GM18508 (cell line): ENCODE measurements around the gene NCKAP5L.
"Not testable (repeated sequence)": the region's sequence is repeated elsewhere in the genome, so short reads cannot be mapped to it uniquely, and the experiment has no call there.

ENCODE experiments used
- ATAC-seq: cut with Tn5 transposase; IDR thresholded peaks from one replicate; pipeline ENCODE4 v1.9.1; 2021; ENCODE audit warnings: moderate number of reproducible peaks; ENCODE audit not compliant: insufficient read depth, unreplicated experiment

NCKAP5L gene

DNA sequence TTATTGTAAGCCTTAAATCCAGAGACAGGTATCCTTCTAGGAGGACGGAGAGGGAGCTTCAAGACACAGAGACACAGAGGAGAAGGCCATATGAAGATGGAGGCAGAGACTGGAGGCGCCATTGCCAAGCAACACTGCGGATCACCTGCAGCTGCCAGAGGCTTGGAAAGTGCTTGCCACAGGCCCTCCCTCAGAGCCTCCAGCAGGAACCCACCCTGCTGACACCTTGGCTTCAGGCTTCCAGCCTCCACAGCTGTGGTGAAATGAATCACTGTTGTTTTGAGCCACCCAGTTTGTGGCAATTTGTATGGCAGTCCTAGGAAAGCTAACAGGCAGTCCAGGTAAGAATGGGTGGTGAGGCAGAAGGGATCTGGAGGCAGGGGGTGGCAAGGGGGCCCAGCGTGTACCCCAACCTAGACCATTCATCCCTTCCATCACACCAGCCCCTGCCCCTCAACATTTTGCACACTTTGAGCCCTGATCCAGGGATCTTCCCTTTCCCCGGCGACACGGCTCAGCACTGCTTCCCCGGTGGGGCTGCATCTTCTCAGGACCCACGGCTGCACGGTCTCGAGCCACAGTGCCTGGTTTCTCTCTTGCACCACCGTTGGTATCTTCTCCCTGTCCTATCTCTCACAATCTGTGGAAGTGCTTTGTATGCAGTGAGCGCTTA, 37.0 kb upstream of the NCKAP5L start:
- no peak for ATAC-seq

DNA sequence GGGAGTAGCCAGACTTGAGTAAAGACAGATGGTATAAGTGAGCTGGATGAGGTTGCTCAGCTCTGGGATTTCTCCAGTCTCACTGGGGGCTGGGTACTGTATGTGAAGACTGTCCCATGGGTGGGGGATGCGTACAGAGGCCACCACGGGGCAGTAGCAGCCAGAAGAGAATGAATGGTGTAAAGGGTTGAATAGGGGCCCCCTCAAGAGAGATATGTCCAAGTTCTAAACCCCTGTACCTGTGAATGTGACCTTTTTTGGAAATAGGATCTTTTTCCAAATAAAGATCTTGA, 36.5 kb upstream of the NCKAP5L start:
- ATAC-seq = no peak

DNA sequence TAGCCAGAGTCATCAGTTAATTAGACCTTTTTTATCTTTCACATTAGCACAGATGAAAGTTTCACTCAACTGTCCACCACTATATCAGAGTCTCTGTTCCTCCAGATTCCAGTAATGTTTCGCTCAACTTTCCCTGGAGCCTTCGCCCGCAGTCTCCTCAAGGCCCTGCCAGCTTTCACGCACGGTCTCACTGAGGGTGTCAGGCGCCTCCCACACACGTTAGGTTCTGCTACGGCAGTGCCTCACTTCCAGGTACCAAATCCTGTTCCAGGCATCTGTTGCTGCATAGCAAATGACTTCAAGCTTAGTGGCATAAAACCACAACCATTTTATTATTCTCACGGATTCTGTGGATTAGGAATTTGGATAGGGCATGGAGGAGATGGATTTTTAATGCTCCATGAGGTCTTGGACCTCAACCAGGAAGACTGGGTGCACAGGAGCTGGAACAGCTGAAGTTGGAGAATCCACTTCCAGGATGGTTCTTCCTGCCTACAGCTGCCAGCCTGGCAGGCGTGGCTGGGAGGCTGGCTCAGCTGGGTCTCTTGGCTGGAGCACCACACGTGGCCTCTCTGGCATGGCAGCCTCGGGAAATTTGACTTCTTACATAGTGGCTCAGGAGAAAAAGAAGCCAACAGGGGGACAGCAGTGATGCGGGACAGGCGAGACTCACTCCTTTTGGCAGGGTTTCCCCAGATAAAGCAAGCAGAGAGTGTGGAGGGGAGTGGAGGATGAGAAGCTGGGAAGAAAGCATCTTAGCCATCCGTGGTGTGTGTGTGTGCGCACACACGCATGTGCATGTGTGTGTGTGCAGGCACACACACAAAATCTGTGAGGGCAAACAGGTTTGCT, 36.0 kb upstream of the NCKAP5L start:
- ATAC-seq = no peak

DNA sequence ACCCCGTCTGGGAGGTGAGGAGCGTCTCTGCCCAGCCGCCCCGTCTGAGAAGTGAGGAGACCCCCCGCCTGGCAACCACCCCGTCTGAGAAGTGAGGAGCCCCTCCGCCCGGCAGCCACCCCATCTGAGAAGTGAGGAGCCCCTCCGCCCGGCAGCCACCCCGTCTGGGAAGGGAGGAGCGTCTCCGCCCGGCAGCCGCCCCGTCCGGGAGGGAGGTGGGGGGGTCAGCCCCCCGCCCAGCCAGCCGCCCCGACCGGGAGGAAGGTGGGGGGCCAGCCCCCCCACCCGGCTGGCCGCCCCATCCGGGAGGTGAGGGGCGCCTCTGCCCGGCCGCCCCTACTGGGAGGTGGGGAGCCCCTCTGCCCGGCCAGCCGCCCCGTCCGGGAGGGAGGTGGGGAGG, 32.7 kb upstream of the NCKAP5L start:
- not testable (repeated sequence) for ATAC-seq

DNA sequence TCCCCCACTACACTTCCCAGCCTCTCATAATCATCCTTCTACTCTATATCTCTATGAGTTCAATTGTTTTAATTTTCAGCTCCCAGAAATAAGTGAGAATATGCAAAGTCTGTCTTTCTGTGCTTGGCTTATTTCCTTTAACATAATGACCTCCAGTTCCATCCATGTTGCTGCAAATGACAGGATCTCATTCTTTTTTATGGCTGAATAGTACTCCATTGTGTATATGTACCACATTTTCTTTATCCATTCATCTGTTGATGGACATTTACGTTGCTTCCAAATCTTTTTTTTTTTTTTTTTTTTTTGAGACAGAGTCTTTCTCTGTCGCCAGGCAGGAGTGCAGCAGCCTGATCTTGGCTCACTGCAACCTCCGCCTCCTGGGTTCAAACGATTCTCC, 27.7 kb upstream of the NCKAP5L start:
- ATAC-seq = not testable (repeated sequence)

DNA sequence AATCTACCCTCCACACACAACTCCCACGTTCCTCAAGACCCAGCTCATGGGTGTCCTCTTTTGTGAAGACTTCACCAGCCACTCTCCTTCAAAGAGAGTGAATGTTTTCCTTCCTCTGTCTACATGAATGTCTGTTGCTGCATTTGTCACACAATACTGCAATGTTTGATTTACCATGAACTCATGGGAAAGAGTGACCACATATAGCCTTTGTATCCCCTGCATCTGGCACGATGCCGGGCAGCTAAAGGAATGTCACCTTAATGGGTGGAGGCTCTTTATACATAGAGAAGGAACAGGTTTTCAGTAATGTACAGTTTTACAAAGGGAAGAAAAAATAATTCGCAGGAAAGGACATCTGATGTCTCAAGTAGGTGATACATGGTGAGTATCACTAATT, 26.8 kb upstream of the NCKAP5L start:
- ATAC-seq = no peak

DNA sequence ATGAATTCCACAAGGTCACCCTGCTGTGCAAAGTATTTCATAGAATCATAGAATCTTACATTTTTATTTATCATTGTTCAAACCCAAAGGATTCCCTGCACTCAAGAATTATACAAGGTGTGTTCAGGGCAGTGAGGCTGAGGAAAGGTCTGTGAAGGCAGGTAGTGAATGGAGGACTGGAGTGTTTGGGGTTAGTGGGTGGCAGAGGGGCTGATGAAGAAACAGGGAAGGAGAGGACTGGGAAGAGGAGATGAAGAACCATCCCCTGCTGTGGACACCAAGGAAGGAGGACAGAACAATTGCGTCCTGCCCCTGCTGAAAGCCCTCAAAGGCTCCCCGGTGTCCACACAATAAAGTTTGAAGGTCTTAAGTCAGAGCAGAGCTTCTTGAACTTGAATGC, 25.5 kb upstream of the NCKAP5L start:
- no peak for ATAC-seq

DNA sequence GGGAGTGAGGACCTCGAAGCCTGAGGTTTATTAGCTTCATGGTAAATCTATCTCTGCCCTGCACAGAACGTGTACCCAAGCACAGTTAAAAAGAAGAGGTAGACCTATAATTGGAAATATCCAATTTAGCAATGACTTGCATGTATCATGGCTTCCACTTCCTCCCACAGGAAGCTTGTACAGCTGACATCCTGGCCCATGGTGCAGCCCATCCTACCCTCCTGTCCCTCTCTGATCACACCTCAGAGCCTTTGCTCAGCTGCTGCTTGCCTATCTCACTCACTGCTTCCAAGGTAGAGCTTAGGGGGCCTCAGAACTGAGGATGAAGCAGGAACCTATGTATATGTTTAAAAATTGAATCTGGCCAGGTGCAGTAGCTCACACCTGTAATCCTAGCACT, 18.9 kb upstream of the NCKAP5L start:
- ATAC-seq = no peak

DNA sequence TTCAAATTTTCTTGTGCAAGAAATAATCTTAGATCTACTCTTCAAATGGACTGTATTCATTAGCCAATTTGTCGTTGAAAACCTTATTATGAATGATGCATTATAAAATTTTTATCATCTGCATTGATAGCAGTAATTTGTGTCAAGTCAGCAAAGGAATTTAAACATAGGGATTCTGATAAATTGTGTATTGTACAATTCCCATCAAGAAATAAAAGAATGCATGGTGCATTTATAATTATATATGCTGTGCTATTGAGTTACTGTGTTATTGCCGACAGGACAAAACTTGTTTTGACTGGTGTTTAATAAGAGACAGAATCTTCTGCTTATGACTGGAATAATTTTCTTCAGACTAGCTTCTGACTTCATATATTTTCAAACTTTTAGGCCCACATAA, 17.8 kb upstream of the NCKAP5L start:
- no peak for ATAC-seq

DNA sequence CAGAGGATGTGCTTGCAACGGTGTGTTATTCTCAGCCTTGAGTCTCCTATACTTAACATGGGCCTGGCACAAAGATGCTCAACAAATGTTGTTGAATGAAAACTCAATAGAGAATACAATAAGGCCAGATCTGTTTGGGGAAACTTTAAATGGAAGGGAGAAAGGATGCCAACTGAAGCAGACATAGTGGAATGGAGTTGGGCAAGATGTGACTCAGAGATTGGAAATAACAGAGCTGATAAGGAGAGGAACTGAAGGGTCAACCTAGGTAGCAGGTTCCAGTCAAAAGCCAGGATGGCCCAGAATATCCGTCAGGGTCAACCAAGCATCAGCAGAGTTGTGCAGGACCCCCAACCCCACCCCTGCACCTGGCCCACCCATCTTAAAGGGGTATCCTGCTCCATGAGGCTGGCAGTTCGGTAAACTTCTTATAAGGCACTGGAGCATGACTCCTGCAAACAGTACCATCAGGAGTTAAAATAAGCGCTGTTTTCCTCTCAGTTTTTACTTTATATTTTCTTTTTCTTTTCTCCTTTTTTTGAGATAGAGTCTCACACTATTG, 15.7 kb upstream of the NCKAP5L start:
- no peak for ATAC-seq

DNA sequence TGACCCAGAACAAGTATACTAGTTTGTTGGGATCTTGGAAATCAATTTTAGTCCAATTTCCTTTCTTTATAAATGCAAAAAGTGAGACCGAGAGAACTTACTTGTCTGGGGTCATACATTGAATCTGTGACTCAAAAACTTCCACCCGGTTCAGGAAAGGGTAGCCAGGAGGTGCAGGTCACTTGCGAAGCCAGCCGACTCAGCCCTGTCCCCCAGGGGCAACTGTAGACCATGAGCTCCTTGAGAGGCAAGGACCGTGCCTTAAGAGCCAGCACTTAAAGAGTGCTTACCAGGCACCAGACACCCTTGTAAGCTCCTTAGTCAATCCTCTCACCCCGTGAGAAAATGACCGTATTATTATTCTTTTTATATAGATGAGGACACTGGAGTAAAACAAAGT, 15.2 kb upstream of the NCKAP5L start:
- ATAC-seq = no peak

DNA sequence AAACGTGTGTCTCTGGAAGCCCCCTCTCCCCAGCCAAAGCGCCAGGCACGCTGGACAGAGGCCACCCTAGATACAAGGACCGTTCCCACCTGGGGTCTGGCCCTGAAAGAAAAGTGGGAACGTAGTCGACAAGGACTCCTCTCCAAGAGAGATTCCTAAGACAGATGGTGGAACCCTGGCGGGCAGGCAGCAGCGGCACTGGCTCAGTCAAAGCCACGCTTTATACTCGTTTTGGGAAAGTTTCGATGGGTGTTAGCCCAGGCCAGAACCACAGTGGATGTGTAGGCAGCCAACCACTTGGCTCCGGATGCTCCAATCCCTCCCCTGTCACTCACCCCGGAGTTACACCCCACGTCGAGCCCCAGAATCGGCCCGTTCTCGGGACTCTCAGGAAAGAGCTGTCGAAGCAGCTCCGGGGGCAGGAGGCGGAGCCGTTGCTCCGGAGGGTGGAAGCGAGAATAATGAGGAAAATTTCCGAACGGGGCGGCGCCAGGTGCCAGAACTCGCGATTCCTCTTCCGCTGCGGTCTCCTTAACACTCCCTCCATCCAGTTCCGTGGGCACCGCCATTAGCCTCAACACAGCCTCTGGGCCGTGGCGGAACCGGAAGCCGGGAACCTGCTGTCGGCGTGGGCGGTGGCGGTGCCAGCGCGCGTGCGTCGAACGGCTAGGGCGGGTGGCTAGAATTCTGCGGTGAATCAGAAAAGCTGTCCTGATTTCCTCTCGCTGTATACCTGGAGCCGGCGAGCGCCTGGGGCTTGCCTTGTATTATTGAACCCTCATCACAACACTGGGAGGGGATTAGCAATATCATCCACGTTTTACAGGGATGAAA, 14.5 kb upstream of the NCKAP5L start, which contains the start of gene BCDIN3D:
BCDIN3D (minus strand) TSS at position 588 of the 834 bp plus-strand sequence; CDS start at position 569, 19 bp downstream.
- ATAC-seq = peak; percentile 66

DNA sequence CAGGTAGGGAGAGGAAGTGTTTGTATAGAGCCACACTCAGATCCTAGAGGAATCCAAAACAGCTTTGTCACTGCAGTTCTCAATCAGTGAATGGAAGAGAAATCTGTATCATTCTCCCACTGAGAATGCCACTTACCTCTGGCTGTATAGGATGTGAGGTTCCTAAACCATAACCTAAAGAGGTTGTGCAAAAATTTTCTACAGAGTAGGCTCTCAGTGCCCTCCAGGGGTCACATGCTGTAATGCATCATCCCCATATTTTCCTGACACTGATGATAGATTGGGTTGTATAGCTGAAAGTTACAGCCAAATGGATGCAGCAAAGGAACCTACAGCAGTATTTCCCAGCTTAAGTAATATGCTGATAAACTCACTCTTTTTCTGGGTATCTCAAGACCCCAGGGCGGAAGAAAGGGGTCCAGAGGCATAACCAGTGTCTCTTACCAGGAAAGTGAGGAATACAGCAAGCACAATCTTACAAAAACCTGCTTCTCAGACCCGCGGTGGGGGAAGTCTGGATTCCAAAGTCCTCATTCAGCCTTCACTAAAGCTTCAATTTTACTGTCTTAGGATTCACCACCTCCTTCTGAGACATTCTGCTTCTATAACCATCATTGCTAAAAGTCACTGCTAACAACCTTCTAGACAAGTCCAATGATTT, 10.9 kb upstream of the NCKAP5L start:
- no peak for ATAC-seq

DNA sequence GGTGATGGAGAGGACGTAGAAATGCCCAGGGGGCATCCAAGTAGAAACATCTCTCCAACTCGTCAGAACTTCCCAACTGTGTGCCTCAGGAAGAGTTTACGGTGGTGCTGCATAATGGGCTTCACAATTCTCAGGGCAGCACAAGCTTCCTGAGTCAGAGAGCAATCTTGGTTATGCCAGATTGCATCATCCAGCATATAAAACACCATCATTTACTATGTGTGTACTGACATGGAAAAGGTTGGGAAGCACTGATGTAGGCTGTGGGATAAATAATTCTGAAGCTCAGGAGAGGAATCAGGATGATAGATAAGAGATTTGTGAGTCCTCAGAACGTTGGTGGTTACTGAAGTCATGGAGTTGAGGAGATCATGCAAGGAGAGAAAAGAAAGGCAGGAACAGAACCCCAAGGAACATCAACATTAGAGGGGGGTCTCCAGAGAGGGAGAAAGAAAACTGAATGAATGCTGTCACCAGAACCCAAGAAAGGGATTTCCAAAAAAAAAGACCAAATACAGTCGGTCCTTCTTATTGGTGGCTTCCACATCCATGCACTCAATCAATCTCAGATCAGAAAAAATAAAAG, 4.7 kb upstream of the NCKAP5L start:
- ATAC-seq = no peak

DNA sequence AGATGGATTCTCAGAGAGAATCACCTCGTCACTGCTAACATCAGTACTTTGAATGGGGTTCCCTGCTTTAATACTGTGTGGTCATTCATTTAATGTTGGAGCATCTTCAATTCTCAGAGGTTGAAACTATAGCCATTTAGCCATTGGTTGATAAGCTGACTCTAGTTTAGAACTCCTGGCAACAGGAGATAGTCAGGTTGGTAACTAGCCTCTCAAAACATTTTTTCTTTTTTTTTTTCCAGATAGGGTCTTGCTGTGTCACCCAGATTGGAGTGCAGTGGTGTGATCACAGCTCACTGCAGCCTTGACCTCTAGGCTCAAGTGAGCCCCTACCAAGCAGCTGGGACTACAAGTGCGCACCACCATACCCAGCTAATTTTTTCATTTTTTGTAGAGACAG, 3.5 kb upstream of the NCKAP5L start:
- ATAC-seq = no peak

DNA sequence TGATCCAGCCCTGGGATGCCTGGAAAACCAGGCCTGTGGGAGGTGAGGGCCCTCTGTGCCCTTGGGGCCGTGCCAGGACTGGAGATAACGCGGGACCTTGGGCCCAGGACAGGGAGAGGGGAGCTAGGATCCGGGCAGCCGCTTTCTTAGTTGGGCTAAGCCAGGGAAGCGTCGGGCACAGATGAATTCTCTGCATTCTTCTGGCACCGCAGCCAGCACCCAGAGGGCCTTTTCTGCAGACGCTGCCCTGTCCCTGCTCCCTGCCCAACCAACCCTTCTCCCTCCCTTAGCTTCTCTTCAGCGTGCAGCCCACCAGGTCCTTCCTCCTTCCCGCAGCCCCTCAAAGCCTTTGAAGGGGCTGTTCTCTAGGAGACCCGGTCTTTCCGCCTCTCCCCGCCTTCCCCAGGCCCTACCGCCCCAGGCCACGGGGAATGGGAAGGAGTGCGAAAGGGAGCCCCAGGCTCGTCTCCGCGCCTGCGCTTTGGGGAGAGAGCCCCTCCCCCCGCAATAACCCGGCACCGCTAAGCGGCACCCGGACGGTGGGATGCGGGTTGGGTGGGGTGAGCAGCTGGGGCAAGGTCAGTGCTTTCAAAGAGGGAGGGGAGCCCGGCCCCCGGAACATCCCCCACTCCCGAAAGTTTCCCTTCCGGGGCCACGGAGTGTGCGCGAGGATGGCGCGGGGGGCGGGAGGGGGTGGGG, 663 bp downstream of the NCKAP5L start:
- no peak for ATAC-seq

DNA sequence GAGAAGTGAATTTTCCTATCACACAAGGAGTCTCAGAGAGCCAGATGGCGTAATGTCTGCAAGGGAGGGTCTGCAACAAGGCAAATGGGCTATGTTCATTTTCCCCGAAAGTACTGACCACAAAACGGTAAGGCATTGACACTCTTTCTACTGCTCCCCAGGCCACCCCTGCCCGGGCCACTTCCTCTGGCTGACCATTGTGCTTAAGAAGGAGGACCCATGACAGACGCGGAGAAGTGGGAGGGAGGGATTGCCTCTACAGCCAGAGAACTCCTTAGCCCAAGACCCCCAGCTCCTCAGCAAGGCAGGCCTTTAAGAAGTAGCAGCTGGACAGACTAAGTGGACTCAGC, 1.2 kb downstream of the NCKAP5L start:
- ATAC-seq = no peak

DNA sequence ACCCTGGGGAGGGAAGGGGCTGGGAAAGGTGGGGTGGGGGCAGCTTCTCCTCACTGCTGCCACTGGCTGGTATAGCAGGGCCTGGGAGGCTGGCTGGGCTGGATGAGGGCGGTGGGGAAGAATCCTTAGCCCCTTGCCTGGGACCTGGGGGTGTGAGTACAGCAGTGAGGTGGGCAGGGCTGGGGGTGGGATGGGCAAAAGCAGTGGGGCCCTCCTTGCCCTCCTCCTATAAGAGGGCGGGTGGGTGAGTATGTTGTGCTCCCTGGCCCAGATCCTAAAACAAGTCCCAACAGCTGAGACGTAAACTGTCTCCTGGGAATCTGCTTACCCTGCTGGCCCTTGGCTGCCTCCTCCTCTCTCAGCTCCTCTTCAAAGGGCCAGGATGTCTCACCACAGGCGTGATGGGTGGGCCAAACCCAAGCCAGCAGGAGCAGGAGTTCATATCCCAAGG, 2.2 kb downstream of the NCKAP5L start:
- ATAC-seq = no peak

DNA sequence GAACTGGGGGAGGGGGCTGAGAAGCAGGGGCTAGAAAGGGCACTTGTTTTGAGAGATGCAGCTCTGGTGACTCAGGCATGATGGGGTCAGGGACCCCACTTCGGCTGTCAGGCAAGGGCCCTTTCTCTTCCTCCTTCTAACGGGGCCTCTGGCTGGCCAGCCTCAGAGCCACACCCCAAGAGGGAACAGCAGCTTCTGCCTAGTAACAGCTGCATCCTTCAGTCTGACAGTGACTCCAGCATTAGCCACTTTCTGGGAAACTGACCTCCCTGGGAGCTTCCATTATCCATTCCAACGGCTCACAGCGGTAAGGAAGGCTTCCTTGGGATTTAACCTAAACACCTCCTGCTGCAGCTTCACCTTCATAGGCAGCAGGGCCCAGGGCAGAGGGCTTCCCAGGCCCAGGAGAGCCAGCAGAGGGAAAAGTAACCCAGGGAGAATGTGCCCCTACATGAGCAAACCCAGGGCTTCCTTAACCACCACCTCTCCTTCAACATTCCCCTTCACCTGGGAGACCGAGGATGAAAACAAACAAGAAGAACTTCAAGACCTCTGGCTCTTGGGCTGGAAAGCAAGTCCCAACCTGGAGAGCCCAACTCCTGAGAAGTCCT, 2.7 kb downstream of the NCKAP5L start:
- no peak for ATAC-seq
